Loucy (cell line): Measurements from ENCODE around the gene ISLR.

Source experiments
- H2AFZ ChIP-seq: fragments of 200-600 bp; sonication (generic); 2 replicates; pipeline ENCODE4 v1.6.0; 2016; ENCODE audit warnings: antibody characterized with exemption, mild to moderate bottlenecking, low read length, moderate library complexity
- H3F3A ChIP-seq: fragments of 200-600 bp; 2 replicates; pipeline ENCODE4 v1.6.0; 2016; ENCODE audit warnings: antibody characterized with exemption, low read depth, mild to moderate bottlenecking
- H3K27me3 ChIP-seq: fragments of 200-600 bp; sonication (generic); 2 replicates; pipeline ENCODE4 v1.6.1; 2014; ENCODE audit warnings: low read length, mild to moderate bottlenecking; ENCODE audit not compliant: insufficient read depth, poor library complexity, severe bottlenecking
- H3K36me3 ChIP-seq: fragments of 200-600 bp; sonication (generic); 2 replicates; pipeline ENCODE4 v1.6.1; 2016; ENCODE audit warnings: low read length; ENCODE audit not compliant: insufficient read depth
- H3K4me1 ChIP-seq: fragments of 200-600 bp; sonication (generic); 2 replicates; pipeline ENCODE4 v1.5.1; 2014; ENCODE audit warnings: low read length, mild to moderate bottlenecking; ENCODE audit not compliant: insufficient read depth, poor library complexity, severe bottlenecking
- H3K4me2 ChIP-seq: fragments of 200-600 bp; sonication (generic); 2 replicates; pipeline ENCODE4 v1.6.0; 2014; ENCODE audit warnings: antibody characterized with exemption, low read length, low read depth, mild to moderate bottlenecking; ENCODE audit not compliant: poor library complexity, severe bottlenecking
- H3K4me3 ChIP-seq: fragments of 200-600 bp; sonication (generic); 2 replicates; pipeline ENCODE4 v1.5.1; 2014; ENCODE audit warnings: low read length, mild to moderate bottlenecking, mixed read lengths; ENCODE audit not compliant: poor library complexity, severe bottlenecking
- H3K79me2 ChIP-seq: fragments of 200-600 bp; sonication (generic); 2 replicates; pipeline ENCODE4 v1.6.1; 2014; ENCODE audit warnings: low read length; ENCODE audit not compliant: insufficient read depth
- H3K9ac ChIP-seq: fragments of 200-600 bp; sonication (generic); 2 replicates; pipeline ENCODE4 v1.6.0; 2014; ENCODE audit warnings: mild to moderate bottlenecking, low read depth, low read length, moderate library complexity; ENCODE audit not compliant: poor library complexity, severe bottlenecking
- H3K9me2 ChIP-seq: fragments of 200-600 bp; sonication (generic); replicated peaks from 2 replicates; pipeline ENCODE4 v1.6.1; 2016; ENCODE audit warnings: low read depth, low read length, mixed read lengths
- H3K9me3 ChIP-seq: fragments of 200-600 bp; sonication (generic); 2 replicates; pipeline ENCODE4 v1.6.1; 2014; ENCODE audit warnings: mild to moderate bottlenecking, antibody characterized with exemption, low read length, low read depth; ENCODE audit not compliant: insufficient read depth
- H4K20me1 ChIP-seq: fragments of 200-600 bp; sonication (generic); 2 replicates; pipeline ENCODE4 v1.6.0; 2014; ENCODE audit warnings: antibody characterized with exemption, low read length, mild to moderate bottlenecking; ENCODE audit not compliant: insufficient read depth, poor library complexity, severe bottlenecking
- CTCF ChIP-seq: fragments of 200-600 bp; sonication (generic); conservative IDR thresholded peaks from 2 replicates; pipeline ENCODE4 v1.5.1; 2014; ENCODE audit warnings: mild to moderate bottlenecking, antibody characterized with exemption, low read length
- EZH2phosphoT487 ChIP-seq: fragments of 200-600 bp; IDR thresholded peaks from 2 replicates; pipeline ENCODE4 v1.6.1; 2018; ENCODE audit warnings: antibody characterized with exemption, mild to moderate bottlenecking, moderate library complexity, borderline replicate concordance

The ISLR gene

GRCh38 chr15:74131628-74132413, 41.7 kb upstream of the ISLR start:
- Histone ChIP-seq H3K9ac (no peak overlapping the region), H3K4me2 (no peak overlapping the region), H3F3A (no peaks in the 10 kb centered on the region), H3K9me3 (no peaks in the 10 kb centered on the region), H2AFZ (no peak overlapping the region), H3K4me1 (peaks cover 8% of the 10 kb centered on the region), H4K20me1 (no peaks in the 10 kb centered on the region), H3K9me2 (no peaks in the 10 kb centered on the region), H3K79me2 (no peaks in the 10 kb centered on the region), H3K27me3 (no peaks in the 10 kb centered on the region), H3K36me3 (no peaks in the 10 kb centered on the region), H3K4me3 (no peak overlapping the region)
- no peak for TF ChIP-seq EZH2phosphoT487

- peaks cover 17% of the 10 kb centered on the region for H3K4me1 ChIP-seq
- H2AFZ ChIP-seq, result no peak overlapping the region
- no peak overlapping the region for H3K4me2 ChIP-seq
- H4K20me1 ChIP-seq, result no peaks in the 10 kb centered on the region
- TF ChIP-seq EZH2phosphoT487, result no peak
- no peak for TF ChIP-seq CTCF
- no peaks in the 10 kb centered on the region for H3F3A ChIP-seq
- H3K9me2 ChIP-seq, result no peaks in the 10 kb centered on the region
- H3K79me2 ChIP-seq, result no peaks in the 10 kb centered on the region
- H3K27me3 ChIP-seq, result no peaks in the 10 kb centered on the region
- H3K9me3 ChIP-seq, result no peaks in the 10 kb centered on the region
- no peak overlapping the region for H3K4me3 ChIP-seq
- no peak overlapping the region for H3K9ac ChIP-seq
- H3K36me3 ChIP-seq, result no peaks in the 10 kb centered on the region
These were observed 40.5 kb upstream of the ISLR start for GRCh38 chr15:74132681-74133651.

GRCh38 chr15:74133694-74134386, 39.7 kb upstream of the ISLR start:
- Histone ChIP-seq H2AFZ (no peak overlapping the region), H4K20me1 (no peaks in the 10 kb centered on the region), H3K4me1 (peaks cover 17% of the 10 kb centered on the region), H3K79me2 (no peaks in the 10 kb centered on the region), H3K27me3 (no peaks in the 10 kb centered on the region), H3K9me3 (no peaks in the 10 kb centered on the region), H3F3A (no peaks in the 10 kb centered on the region), H3K4me2 (no peak overlapping the region), H3K9ac (no peak overlapping the region), H3K36me3 (no peaks in the 10 kb centered on the region), H3K9me2 (no peaks in the 10 kb centered on the region), H3K4me3 (no peak overlapping the region)
- TF ChIP-seq EZH2phosphoT487, result no peak
- no peak for TF ChIP-seq CTCF
